Urinary bladder (tissue), 4 donors: ENCODE results near the gene ARPC1B. TPM values are rescaled to one million over a fixed set of nuclear protein-coding genes. Genes with fewer than 3 reads are reported as not detected.

Source experiments
- DNase-seq: peaks from one replicate; pipeline ENCODE4 v3.0.0-alpha.2; 2015; ENCODE audit errors: extremely low spot score
- H3K27ac ChIP-seq: one replicate; pipeline ENCODE4 v1.5.1; 2013; ENCODE audit warnings: low read depth, mild to moderate bottlenecking, moderate library complexity
- H3K36me3 ChIP-seq: one replicate; pipeline ENCODE4 v1.6.1; 2013; ENCODE audit warnings: mild to moderate bottlenecking, moderate library complexity; ENCODE audit not compliant: insufficient read depth
- H3K4me1 ChIP-seq: one replicate; pipeline ENCODE4 v1.6.1; 2013; ENCODE audit warnings: mild to moderate bottlenecking, moderate library complexity; ENCODE audit not compliant: insufficient read depth
- H3K4me3 ChIP-seq: one replicate; pipeline ENCODE4 v1.5.1; 2013; ENCODE audit warnings: low read depth, low read length
- WGBS: extraction: QIAGEN DNeasy Blood & Tissue Kit; methylation state at CpG from one replicate; pipeline ENCODE4 v1.1.7; 2013; 5-methylcytosine and 5-hydroxymethylcytosine counted together
- polyA plus RNA-seq: library from polyadenylated mRNA; stranded (reverse); fragments of 200-250 nt; gene quantifications from one replicate; pipeline ENCODE4 v1.2.3, GENCODE V29; 2013
- total RNA-seq: library from RNA; depleted of rRNA; stranded (reverse); fragments of >200 nt; gene quantifications from one replicate; pipeline ENCODE4 v1.2.3, GENCODE V29; 2014
- donor health status: healthy with polysubstance abuse.
- donor health status: healthy.

Gene ARPC1B
- total and polyA plus RNA-seq, 2 donors = 84.4 to 184 TPM

GRCh38 chr7:99440195-99440594, 65.7 kb downstream of the ARPC1B start:
- Histone ChIP-seq H3K4me3 (no peak overlapping the region), H3K36me3 (no peaks in the 10 kb centered on the region), H3K27ac (no peak overlapping the region), H3K4me1 (no peaks in the 10 kb centered on the region)
- WGBS = 70% methylated on average over 9 of the region's 9 CpGs
- no peak for DNase-seq

Other genes with a start within 250 kb of the ARPC1B start
- gene SMURF1, start 230.6 kb upstream of the ARPC1B start, total RNA-seq = 19.7 TPM
- 11.6 TPM for gene SMURF1, start 230.6 kb upstream of the ARPC1B start, polyA plus RNA-seq
- not detected for gene KPNA7, start 166.6 kb upstream of the ARPC1B start, total RNA-seq
- 0.04 TPM for gene KPNA7, start 166.6 kb upstream of the ARPC1B start, polyA plus RNA-seq
- not detected for gene MYH16, start 101.9 kb upstream of the ARPC1B start, total RNA-seq
- not detected for gene MYH16, start 101.9 kb upstream of the ARPC1B start, polyA plus RNA-seq
- 68.9 TPM for gene ARPC1A, start 48.8 kb upstream of the ARPC1B start, total RNA-seq
- gene ARPC1A, start 48.8 kb upstream of the ARPC1B start, polyA plus RNA-seq = 99.2 TPM
- gene PDAP1, start 33.9 kb downstream of the ARPC1B start, total RNA-seq = 11.4 TPM
- gene PDAP1, start 33.9 kb downstream of the ARPC1B start, polyA plus RNA-seq = 215 TPM
- gene BUD31, start 34.2 kb downstream of the ARPC1B start, total RNA-seq = 43.8 TPM
- gene BUD31, start 34.2 kb downstream of the ARPC1B start, polyA plus RNA-seq = 84.2 TPM
- gene PTCD1, start 64.1 kb downstream of the ARPC1B start, total RNA-seq = 4.3 TPM
- 5.8 TPM for gene PTCD1, start 64.1 kb downstream of the ARPC1B start, polyA plus RNA-seq
- 15.6 TPM for gene CPSF4, start 64.2 kb downstream of the ARPC1B start, total RNA-seq
- gene CPSF4, start 64.2 kb downstream of the ARPC1B start, polyA plus RNA-seq = 26.4 TPM
- 175 TPM for gene ATP5MF, start 91.4 kb downstream of the ARPC1B start, total RNA-seq
- 492 TPM for gene ATP5MF, start 91.4 kb downstream of the ARPC1B start, polyA plus RNA-seq
- 22.2 TPM for gene ZNF789, start 98.2 kb downstream of the ARPC1B start, total RNA-seq
- 5.1 TPM for gene ZNF789, start 98.2 kb downstream of the ARPC1B start, polyA plus RNA-seq
- 38.8 TPM for gene ZNF394, start 125.6 kb downstream of the ARPC1B start, total RNA-seq
- gene ZNF394, start 125.6 kb downstream of the ARPC1B start, polyA plus RNA-seq = 17.3 TPM
- 14.6 TPM for gene ZKSCAN5, start 129.9 kb downstream of the ARPC1B start, total RNA-seq
- 6.7 TPM for gene ZKSCAN5, start 129.9 kb downstream of the ARPC1B start, polyA plus RNA-seq
- 14.8 TPM for gene FAM200A, start 177.4 kb downstream of the ARPC1B start, total RNA-seq
- 4.4 TPM for gene FAM200A, start 177.4 kb downstream of the ARPC1B start, polyA plus RNA-seq
- 127 TPM for gene ZNF655, start 183.9 kb downstream of the ARPC1B start, total RNA-seq
- 52.0 TPM for gene ZNF655, start 183.9 kb downstream of the ARPC1B start, polyA plus RNA-seq
- 1.1 TPM for gene TMEM225B, start 223.5 kb downstream of the ARPC1B start, total RNA-seq
- gene TMEM225B, start 223.5 kb downstream of the ARPC1B start, polyA plus RNA-seq = 1.1 TPM
- 12.7 TPM for gene ZSCAN25, start 242.2 kb downstream of the ARPC1B start, total RNA-seq
- gene ZSCAN25, start 242.2 kb downstream of the ARPC1B start, polyA plus RNA-seq = 7.9 TPM